C4-2B (cell line): ENCODE data around the gene TAGAP.

Source experiments
- ZFX ChIP-seq: fragments of 450-650 bp; IDR thresholded peaks from 2 replicates; pipeline ENCODE4 v1.6.1; 2017
- TF ChIP-seq, protein P1 (sequence below): fragments of 450-650 bp; conservative IDR thresholded peaks from 2 replicates; pipeline ENCODE4 v1.5.1; 2017; ENCODE audit warnings: mild to moderate bottlenecking

DNA sequence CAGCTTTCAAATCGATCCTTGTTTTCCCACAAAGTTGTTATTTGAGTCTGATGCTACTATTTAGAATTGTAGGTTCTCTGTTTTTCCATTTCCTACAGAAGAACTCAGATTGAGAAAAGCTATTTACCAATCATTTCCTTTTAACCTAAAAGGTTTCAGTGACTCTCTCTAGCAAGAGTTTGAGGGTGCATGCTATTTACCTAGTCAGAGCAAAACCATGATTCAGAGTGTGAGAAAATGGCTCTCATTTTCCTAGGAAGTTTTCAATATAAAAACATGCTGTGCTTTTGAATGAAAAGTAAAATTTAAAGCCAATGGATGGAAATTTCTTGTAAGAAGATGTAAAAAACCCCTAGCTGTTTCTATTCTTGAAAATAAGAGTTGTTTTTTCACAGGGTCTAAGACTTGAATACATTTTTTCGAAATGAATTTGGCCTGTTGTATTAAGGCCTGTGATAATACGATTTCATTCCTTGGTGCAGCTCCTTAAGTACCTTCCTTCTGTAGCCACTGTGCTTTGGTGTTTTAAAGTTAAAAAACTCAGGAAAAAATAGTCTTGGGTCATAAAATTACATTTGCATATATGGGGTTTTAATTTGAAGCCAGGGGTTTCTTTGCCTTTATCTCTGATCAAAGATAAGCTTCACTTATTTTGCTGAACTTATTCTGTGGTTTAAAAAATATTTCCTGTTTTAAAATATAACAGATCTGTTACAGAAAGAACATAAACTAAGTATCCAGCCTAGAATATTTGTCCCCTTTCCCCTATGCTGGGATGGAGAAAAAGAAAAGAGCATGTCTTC lies 26.8 kb downstream of the TAGAP start:
- TF ChIP-seq, protein P1, sequence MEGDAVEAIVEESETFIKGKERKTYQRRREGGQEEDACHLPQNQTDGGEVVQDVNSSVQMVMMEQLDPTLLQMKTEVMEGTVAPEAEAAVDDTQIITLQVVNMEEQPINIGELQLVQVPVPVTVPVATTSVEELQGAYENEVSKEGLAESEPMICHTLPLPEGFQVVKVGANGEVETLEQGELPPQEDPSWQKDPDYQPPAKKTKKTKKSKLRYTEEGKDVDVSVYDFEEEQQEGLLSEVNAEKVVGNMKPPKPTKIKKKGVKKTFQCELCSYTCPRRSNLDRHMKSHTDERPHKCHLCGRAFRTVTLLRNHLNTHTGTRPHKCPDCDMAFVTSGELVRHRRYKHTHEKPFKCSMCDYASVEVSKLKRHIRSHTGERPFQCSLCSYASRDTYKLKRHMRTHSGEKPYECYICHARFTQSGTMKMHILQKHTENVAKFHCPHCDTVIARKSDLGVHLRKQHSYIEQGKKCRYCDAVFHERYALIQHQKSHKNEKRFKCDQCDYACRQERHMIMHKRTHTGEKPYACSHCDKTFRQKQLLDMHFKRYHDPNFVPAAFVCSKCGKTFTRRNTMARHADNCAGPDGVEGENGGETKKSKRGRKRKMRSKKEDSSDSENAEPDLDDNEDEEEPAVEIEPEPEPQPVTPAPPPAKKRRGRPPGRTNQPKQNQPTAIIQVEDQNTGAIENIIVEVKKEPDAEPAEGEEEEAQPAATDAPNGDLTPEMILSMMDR = no peak
- no peak for TF ChIP-seq ZFX
